Tibial nerve (tissue), 4 donors: ENCODE results near the gene TRABD2B.

Experiments
- CTCF ChIP-seq, 5 experiments: fragments of 200-600 bp in 3 of 5; fragments of 450-650 bp in 2 of 5; sonication (generic) in 3 of 5; IDR thresholded peaks; one replicate each; pipeline ENCODE4 v1.5.1; 2016 to 2019; ENCODE audit warnings: antibody characterized with exemption in 5 of 5, mild to moderate bottlenecking in 3 of 5, moderate library complexity in 2 of 5
- EP300 ChIP-seq, 2 donors: sonication (generic); formaldehyde crosslinking; IDR thresholded peaks; one replicate each; pipeline ENCODE4 v1.6.1; 2017; ENCODE audit warnings: antibody characterized with exemption in 2 of 2, mild to moderate bottlenecking in 1 of 2
- POLR2A ChIP-seq, 2 donors: fragments of 450-650 bp; IDR thresholded peaks; one replicate each; pipeline ENCODE4 v1.6.1; 2017; ENCODE audit warnings: antibody characterized with exemption in 2 of 2, mild to moderate bottlenecking in 2 of 2, moderate library complexity in 2 of 2

- TF ChIP-seq CTCF (IDR thresholded peaks at IDR 0.05) (no peak), EP300 (IDR thresholded peaks at IDR 0.05) (no peak), POLR2A (IDR thresholded peaks at IDR 0.05) (no peak)
Observed at GRCh38 chr1:48006264-48006663, 9.1 kb upstream of the TRABD2B start.
